ENCODE results near the gene SPAG16. TPM values are rescaled to one million over a fixed set of nuclear protein-coding genes. Genes with fewer than 3 reads are reported as not detected.
"Not testable (repeated sequence)": the region's sequence is repeated elsewhere in the genome, so short reads cannot be mapped to it uniquely, and the experiment has no call there.

The SPAG16 gene
- total RNA-seq, 1 experiment from 2014 or later, result 0.30 TPM

- no peak for TF ChIP-seq ZBTB33 (IDR thresholded peaks at IDR 0.05; ENCODE audit: extremely low read depth, insufficient replicate concordance, low read length)
Measured at GRCh38 chr2:213995400-213996105, 711.3 kb downstream of the SPAG16 start (continued).

- ATAC-seq; H3K9ac ChIP-seq (ENCODE audit: low read length); BruUV-seq (replicated peaks); H3K27ac ChIP-seq (ENCODE audit: low read depth, low read length); H3K4me2 ChIP-seq (ENCODE audit: low read length); H3K79me2 ChIP-seq (ENCODE audit: insufficient read depth, low read length); RAD21 ChIA-PET (ENCODE audit: low non-redundant PET in 1 of 2, low total read pairs in 2 of 2, uncharacterized antibody in 2 of 2, unreplicated experiment in 2 of 2); H3K36me3 ChIP-seq (ENCODE audit: control insufficient read depth in 1 of 2, insufficient read depth in 2 of 2, low read length in 2 of 2); H3K4me3 ChIP-seq (replicated peaks in 1 of 2; ENCODE audit: low read depth in 1 of 2, low read length in 2 of 2); CTCF ChIA-PET; POLR2A ChIA-PET; H3K27me3 ChIP-seq (ENCODE audit: insufficient read depth, low read length); H3K9me2 ChIP-seq (ENCODE audit: insufficient read depth); DNase-seq (ENCODE audit: low read depth, low spot score); intact Hi-C loops (cut with micrococcal nuclease); H4K20me1 ChIP-seq (ENCODE audit: insufficient read depth); H3K9me3 ChIP-seq (ENCODE audit: control insufficient read depth in 1 of 2, insufficient read depth in 1 of 2, low read depth in 1 of 2, low read length in 2 of 2); H2AFZ ChIP-seq (ENCODE audit: low read depth, low read length, poor library complexity, severe bottlenecking): not testable (repeated sequence)
- H3K4me1 ChIP-seq (ENCODE audit: control insufficient read depth in 1 of 2, insufficient read depth in 2 of 2, low read length in 2 of 2), result peaks cover 0 to 14% of the 10 kb centered on the region in 2 experiments; a peak in 2 of 4 replicates
Measured at GRCh38 chr2:213998976-213999375, 714.7 kb downstream of the SPAG16 start.

GRCh38 chr2:214004463-214004862 lies 720.2 kb downstream of the SPAG16 start:
- ATAC-seq (no peak), DNase-seq (ENCODE audit: low read depth, low spot score) (no peak)
- Histone ChIP-seq H3K9ac (ENCODE audit: low read length) (no peak overlapping the region), H3K36me3 (ENCODE audit: control insufficient read depth in 1 of 2, insufficient read depth in 2 of 2, low read length in 2 of 2) (no peaks in the 10 kb centered on the region), H3K27me3 (ENCODE audit: insufficient read depth, low read length) (no peaks in the 10 kb centered on the region), H3K79me2 (ENCODE audit: insufficient read depth, low read length) (no peaks in the 10 kb centered on the region), H3K9me2 (ENCODE audit: insufficient read depth) (no peaks in the 10 kb centered on the region), H3K9me3 (ENCODE audit: control insufficient read depth in 1 of 2, insufficient read depth in 1 of 2, low read depth in 1 of 2, low read length in 2 of 2) (no peaks in the 10 kb centered on the region), H4K20me1 (ENCODE audit: insufficient read depth) (no peaks in the 10 kb centered on the region), H3K27ac (ENCODE audit: low read depth, low read length) (no peak overlapping the region), H2AFZ (ENCODE audit: low read depth, low read length, poor library complexity, severe bottlenecking) (no peak overlapping the region), H3K4me2 (ENCODE audit: low read length) (no peak overlapping the region), H3K4me1 (ENCODE audit: control insufficient read depth in 1 of 2, insufficient read depth in 2 of 2, low read length in 2 of 2) (no peaks in the 10 kb centered on the region), H3K4me3 (replicated peaks in 1 of 2; ENCODE audit: low read depth in 1 of 2, low read length in 2 of 2) (no peak overlapping the region)
- ChIA-PET RAD21 (ENCODE audit: low non-redundant PET in 1 of 2, low total read pairs in 2 of 2, uncharacterized antibody in 2 of 2, unreplicated experiment in 2 of 2) (no interaction called here), CTCF (no interaction called here), POLR2A (no interaction called here)
- intact Hi-C loops (cut with micrococcal nuclease), result no loop called here
- no peak for TF ChIP-seq RAD21 (IDR thresholded peaks at IDR 0.05; ENCODE audit: low read depth)
- TF ChIP-seq MAX (IDR thresholded peaks at IDR 0.05), result no peak
- no peak for TF ChIP-seq POLR2AphosphoS5 (IDR thresholded peaks at IDR 0.05; ENCODE audit: low read depth, low read length)
- no peak for TF ChIP-seq YY1 (IDR thresholded peaks at IDR 0.05; ENCODE audit: extremely low read depth, insufficient replicate concordance, low read depth, low read length)
- TF ChIP-seq CTCF (IDR thresholded peaks at IDR 0.05 in 2 of 3, conservative IDR thresholded peaks at IDR 0.05 in 1 of 3; ENCODE audit: borderline replicate concordance in 1 of 3, insufficient read depth in 1 of 3, low read depth in 2 of 3, low read length in 2 of 3), result no peak
- no TSS peak for BruUV-seq (replicated peaks)
